K562 (cell line): Measurements from ENCODE around the gene PSD4.

Experiments
- BRCA1 ChIP-seq, 2 experiments: fragments of 450-650 bp in 1 of 2; sonication (generic) in 1 of 2; formaldehyde crosslinking in 1 of 2; IDR thresholded peaks; 2 replicates each; pipeline versions ENCODE4 v1.5.0 to v1.6.1; 2017 to 2020; ENCODE audit warnings: mild to moderate bottlenecking in 1 of 2, missing genetic modification reagents in 1 of 2
- CREM ChIP-seq: IDR thresholded peaks from 2 replicates; pipeline ENCODE4 v1.6.1; 2014; ENCODE audit warnings: antibody characterized with exemption, low read depth
- FOXP1 ChIP-seq: sonication (generic); formaldehyde crosslinking; IDR thresholded peaks from 2 replicates; pipeline ENCODE4 v1.8.0; 2022; ENCODE audit warnings: mild to moderate bottlenecking, missing genetic modification reagents
- HLTF ChIP-seq: fragments of 450-650 bp; IDR thresholded peaks from 2 replicates; pipeline ENCODE4 v1.6.1; 2016
- HMG20B ChIP-seq: fragments of 250-450 bp; sonication (Bioruptor Pico); IDR thresholded peaks from 2 replicates; pipeline ENCODE4 v1.5.0; 2021; ENCODE audit warnings: mild to moderate bottlenecking
- JUNB ChIP-seq: fragments of 450-650 bp; formaldehyde crosslinking; conservative IDR thresholded peaks from 2 replicates; pipeline ENCODE4 v1.4.0; 2020; ENCODE audit warnings: mild to moderate bottlenecking
- KLF10 ChIP-seq: fragments of 250-450 bp; sonication (Bioruptor Pico); IDR thresholded peaks from 2 replicates; pipeline ENCODE4 v1.6.1; 2021; ENCODE audit warnings: matching md5 sums
- SIRT6 ChIP-seq: IDR thresholded peaks from one replicate; pipeline ENCODE4 v1.6.1; 2012; ENCODE audit warnings: low read depth, mild to moderate bottlenecking, control low read depth, inconsistent platforms, low read length, moderate library complexity
- TF ChIP-seq, protein P1 (sequence below): sonication (generic); formaldehyde crosslinking; IDR thresholded peaks from 2 replicates; pipeline ENCODE4 v1.8.0; 2022; ENCODE audit warnings: missing genetic modification reagents, mild to moderate bottlenecking, borderline replicate concordance

DNA sequence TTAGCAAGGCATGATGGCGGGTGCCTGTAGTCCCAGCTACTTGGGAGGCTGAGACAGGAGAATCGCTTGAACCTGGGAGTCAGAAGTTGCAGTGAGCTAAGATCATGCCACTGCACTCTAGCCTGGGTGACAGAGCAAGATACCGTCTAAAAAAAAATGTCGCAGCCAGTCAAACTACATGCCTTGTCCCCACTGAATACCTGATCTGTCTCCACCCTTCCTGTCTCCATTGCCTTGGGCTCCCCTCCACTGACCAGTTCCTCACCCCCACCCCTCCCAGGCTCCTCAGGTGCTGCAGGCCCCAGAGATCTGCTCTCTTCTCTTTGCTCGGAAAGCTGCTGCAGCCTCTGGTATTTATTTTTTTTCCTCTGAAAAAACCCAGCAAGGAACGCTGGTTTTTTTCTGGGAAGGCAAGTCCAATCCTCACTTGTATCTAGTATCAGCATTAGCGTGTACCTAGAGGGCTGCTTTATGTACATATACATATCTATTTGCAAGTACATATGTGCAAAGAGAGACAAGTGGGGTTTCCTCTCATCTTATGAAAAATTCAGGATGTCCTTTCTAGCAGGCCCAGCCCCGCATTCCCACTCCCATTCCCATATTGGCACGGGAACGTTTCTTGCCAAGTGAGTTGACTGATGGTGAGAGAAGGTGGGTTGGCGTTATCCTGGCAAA lies 4.4 kb downstream of the PSD4 start:
- TF ChIP-seq KLF10 (CRISPR knock-in tag): no peak
- TF ChIP-seq CREM: no peak
- TF ChIP-seq BRCA1 (IDR thresholded peaks at IDR 0.05): no peak
- TF ChIP-seq BRCA1 (CRISPR knock-in tag; IDR thresholded peaks at IDR 0.05): no peak
- TF ChIP-seq, protein P1, sequence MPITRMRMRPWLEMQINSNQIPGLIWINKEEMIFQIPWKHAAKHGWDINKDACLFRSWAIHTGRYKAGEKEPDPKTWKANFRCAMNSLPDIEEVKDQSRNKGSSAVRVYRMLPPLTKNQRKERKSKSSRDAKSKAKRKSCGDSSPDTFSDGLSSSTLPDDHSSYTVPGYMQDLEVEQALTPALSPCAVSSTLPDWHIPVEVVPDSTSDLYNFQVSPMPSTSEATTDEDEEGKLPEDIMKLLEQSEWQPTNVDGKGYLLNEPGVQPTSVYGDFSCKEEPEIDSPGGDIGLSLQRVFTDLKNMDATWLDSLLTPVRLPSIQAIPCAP (CRISPR knock-in tag): no peak
- TF ChIP-seq HMG20B (CRISPR knock-in tag): no peak
- TF ChIP-seq FOXP1 (CRISPR knock-in tag): no peak
- TF ChIP-seq HLTF: no peak
- TF ChIP-seq JUNB: no peak
- TF ChIP-seq SIRT6: no peak
